ENCODE data around the gene PSMA6. TPM values are rescaled to one million over a fixed set of nuclear protein-coding genes. Genes with fewer than 3 reads are reported as not detected.
A peak's percentile ranks its signal among the peaks of the same experiment; 100 is the strongest.

The PSMA6 gene
- total RNA-seq, 1 donor from 2014 or later = 137 TPM

DNA sequence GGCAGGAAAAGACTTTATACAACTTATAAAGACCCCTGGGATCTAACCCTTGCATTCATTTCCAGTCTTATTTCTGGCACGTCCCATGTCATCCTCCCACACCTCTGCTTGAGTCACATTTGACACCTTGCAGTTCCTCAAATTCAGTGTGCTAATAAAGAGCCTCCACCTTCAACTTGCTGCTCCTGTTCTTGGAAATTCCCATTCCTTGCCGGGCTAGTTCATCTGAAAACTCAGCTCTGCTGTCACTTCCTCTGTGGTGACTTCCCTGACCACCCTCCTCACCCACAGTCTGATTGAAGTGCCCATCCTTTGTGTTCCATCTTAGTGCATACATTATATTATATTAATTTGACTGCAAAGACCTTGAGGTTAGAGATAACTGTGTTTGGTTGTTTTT is 37.4 kb upstream of the PSMA6 start:
- Mint-ChIP-seq H3K27ac (ENCODE audit: unreplicated experiment) (no peak overlapping the region), H3K4me1 (ENCODE audit: low read depth) (peaks cover 10% of the 10 kb centered on the region), H3K27me3 (ENCODE audit: low read depth) (no peaks in the 10 kb centered on the region), H3K4me3 (ENCODE audit: unreplicated experiment) (no peak overlapping the region), H3K36me3 (ENCODE audit: low read depth) (peaks cover 3% of the 10 kb centered on the region), H3K9me3 (ENCODE audit: low read depth) (no peaks in the 10 kb centered on the region)
- no peak for TF ChIP-seq CTCF (IDR thresholded peaks at IDR 0.05)
- DNase-seq (ENCODE audit: low spot score) = no peak

GRCh38 chr14:35255711-35256110 is 36.5 kb upstream of the PSMA6 start:
- Mint-ChIP-seq H3K27ac (ENCODE audit: unreplicated experiment) (no peak overlapping the region), H3K4me1 (ENCODE audit: low read depth) (peaks cover 10% of the 10 kb centered on the region), H3K9me3 (ENCODE audit: low read depth) (peaks cover under 1% of the 10 kb centered on the region), H3K27me3 (ENCODE audit: low read depth) (no peaks in the 10 kb centered on the region), H3K36me3 (ENCODE audit: low read depth) (peaks cover 5% of the 10 kb centered on the region), H3K4me3 (ENCODE audit: unreplicated experiment) (no peak overlapping the region)
- no peak for TF ChIP-seq CTCF (IDR thresholded peaks at IDR 0.05)
- no peak for DNase-seq (ENCODE audit: low spot score)

GRCh38 chr14:35257809-35258208 is 34.4 kb upstream of the PSMA6 start:
- TF ChIP-seq CTCF (IDR thresholded peaks at IDR 0.05) = no peak
- Mint-ChIP-seq H3K36me3 (ENCODE audit: low read depth) (peaks cover 8% of the 10 kb centered on the region), H3K4me3 (ENCODE audit: unreplicated experiment) (no peak overlapping the region), H3K9me3 (ENCODE audit: low read depth) (peaks cover 3% of the 10 kb centered on the region), H3K27ac (ENCODE audit: unreplicated experiment) (peak overlapping the region; percentile 10), H3K27me3 (ENCODE audit: low read depth) (no peaks in the 10 kb centered on the region), H3K4me1 (ENCODE audit: low read depth) (peaks cover 10% of the 10 kb centered on the region)
- no peak for DNase-seq (ENCODE audit: low spot score)

- Mint-ChIP-seq H3K9me3 (ENCODE audit: low read depth) (peaks cover 3% of the 10 kb centered on the region), H3K27me3 (ENCODE audit: low read depth) (no peaks in the 10 kb centered on the region), H3K4me1 (ENCODE audit: low read depth) (peaks cover 10% of the 10 kb centered on the region), H3K4me3 (ENCODE audit: unreplicated experiment) (no peak overlapping the region), H3K27ac (ENCODE audit: unreplicated experiment) (no peak overlapping the region), H3K36me3 (ENCODE audit: low read depth) (peaks cover 8% of the 10 kb centered on the region)
- no peak for TF ChIP-seq CTCF (IDR thresholded peaks at IDR 0.05)
- DNase-seq (ENCODE audit: low spot score) = no peak
Observed at GRCh38 chr14:35258420-35258819, 33.8 kb upstream of the PSMA6 start.

GRCh38 chr14:35261774-35262173 is 30.4 kb upstream of the PSMA6 start:
- Mint-ChIP-seq H3K27me3 (ENCODE audit: low read depth) (no peaks in the 10 kb centered on the region), H3K27ac (ENCODE audit: unreplicated experiment) (no peak overlapping the region), H3K36me3 (ENCODE audit: low read depth) (peaks cover 7% of the 10 kb centered on the region), H3K4me1 (ENCODE audit: low read depth) (peaks cover 10% of the 10 kb centered on the region), H3K4me3 (ENCODE audit: unreplicated experiment) (no peak overlapping the region), H3K9me3 (ENCODE audit: low read depth) (peaks cover 3% of the 10 kb centered on the region)
- DNase-seq (ENCODE audit: low spot score) = no peak
- peak; percentile 43 for TF ChIP-seq CTCF (IDR thresholded peaks at IDR 0.05)
